CD4-positive, alpha-beta memory T cell (primary cell): ENCODE results near the gene DTNA. TPM values are rescaled to one million over a fixed set of nuclear protein-coding genes. Genes with fewer than 3 reads are reported as not detected.

ENCODE experiments used
- CTCF ChIA-PET: fragments of 350-600 bp; sonication (Branson Sonifier 250); formaldehyde crosslinking; loops from one replicate; lab custom pipeline; 2021; ENCODE audit warnings: inconsistent platforms; ENCODE audit not compliant: partially characterized antibody; lab: Charles Lee
- POLR2A ChIA-PET: fragments of 350-600 bp; sonication (Branson Sonifier 250); formaldehyde crosslinking; loops from one replicate; lab custom pipeline; 2021; ENCODE audit not compliant: partially characterized antibody; lab: Charles Lee
- DNase-seq, 5 donors: peaks; one replicate each; pipeline versions ENCODE4 v3.0.0 to v3.0.0-alpha.2; 2020 to 2022; ENCODE audit warnings: mixed read lengths in 1 of 5
- H3K27ac ChIP-seq: one replicate; pipeline ENCODE4 v1.7.0; 2013; ENCODE audit warnings: low read depth, low read length
- H3K27me3 ChIP-seq: 2 replicates; pipeline ENCODE4 v1.7.0; 2013; ENCODE audit warnings: mild to moderate bottlenecking, low read length, moderate library complexity; ENCODE audit not compliant: insufficient read depth
- H3K36me3 ChIP-seq: 2 replicates; pipeline ENCODE4 v1.7.0; 2013; ENCODE audit warnings: mild to moderate bottlenecking, low read length, moderate library complexity; ENCODE audit not compliant: insufficient read depth
- H3K4me1 ChIP-seq: 2 replicates; pipeline ENCODE4 v1.7.0; 2013; ENCODE audit warnings: mild to moderate bottlenecking, low read length, moderate library complexity; ENCODE audit not compliant: insufficient read depth
- H3K4me3 ChIP-seq, 2 donors: one replicate each; pipeline ENCODE4 v1.7.0; 2013; ENCODE audit warnings: low read length in 2 of 2, mild to moderate bottlenecking in 1 of 2
- H3K9me3 ChIP-seq, 2 donors: one replicate each; pipeline ENCODE4 v1.7.0; 2013; ENCODE audit warnings: low read length in 2 of 2, control low read depth in 1 of 2; ENCODE audit not compliant: control insufficient read depth in 1 of 2
- H3K27ac Mint-ChIP-seq, 7 donors: one replicate each; pipeline ENCODE4 v1.8.0; 2020 to 2021; ENCODE audit warnings: mixed read lengths in 7 of 7, mild to moderate bottlenecking in 6 of 7, inconsistent platforms in 3 of 7, moderate library complexity in 3 of 7
- H3K27me3 Mint-ChIP-seq, 2 donors: one replicate each; pipeline ENCODE4 v1.8.0; 2020 to 2021; ENCODE audit warnings: mixed read lengths in 2 of 2
- H3K36me3 Mint-ChIP-seq, 2 donors: one replicate each; pipeline ENCODE4 v1.8.0; 2020 to 2021; ENCODE audit warnings: mixed read lengths in 2 of 2, inconsistent platforms in 1 of 2, mild to moderate bottlenecking in 1 of 2
- H3K4me1 Mint-ChIP-seq, 4 donors: one replicate each; pipeline ENCODE4 v1.8.0; 2020 to 2021; ENCODE audit warnings: mixed read lengths in 4 of 4, mild to moderate bottlenecking in 1 of 4
- H3K4me3 Mint-ChIP-seq, 8 donors: one replicate each; pipeline ENCODE4 v1.8.0; 2020 to 2021; ENCODE audit warnings: mixed read lengths in 8 of 8, mild to moderate bottlenecking in 7 of 8, moderate library complexity in 6 of 8, inconsistent platforms in 3 of 8
- H3K9me3 Mint-ChIP-seq, 8 donors: one replicate each; pipeline ENCODE4 v1.8.0; 2020 to 2021; ENCODE audit warnings: mixed read lengths in 8 of 8, mild to moderate bottlenecking in 5 of 8, inconsistent platforms in 3 of 8, moderate library complexity in 1 of 8
- intact Hi-C: fragments of 100-400 bp; cut with micrococcal nuclease; formaldehyde crosslinking; loops from one replicate; pipeline ENCODE4 v1.15.1; 2023
- polyA plus RNA-seq, 2 donors: library from polyadenylated mRNA; unstranded; fragments of 300-500 nt; fragmentation: Illumina TruSeq; gene quantifications; one replicate each; pipeline ENCODE4 v1.2.3, GENCODE V29; 2021
- total RNA-seq, 2 experiments: library from RNA; stranded (reverse); gene quantifications; one replicate each; pipeline ENCODE4 v1.2.3, GENCODE V29; 2021

The DTNA gene
- total and polyA plus RNA-seq, 4 experiments from 2014 or later = 0.58 TPM; not detected in 3

GRCh38 chr18:34795070-34795732 lies 85.1 kb downstream of the DTNA start:
- Histone ChIP-seq H3K36me3 (no peaks in the 10 kb centered on the region), H3K9me3 (no peaks in the 10 kb centered on the region), H3K27me3 (no peaks in the 10 kb centered on the region), H3K4me1 (no peaks in the 10 kb centered on the region), H3K4me3 (no peak overlapping the region), H3K27ac (no peak overlapping the region)
- ChIA-PET CTCF (interaction anchor here (1.7 kb wide), 1 partner anchor 8 kb away, joined by 5 read pairs; no protein-coding TSS in a partner anchor), POLR2A (no interaction called here)
- no peak overlapping the region for H3K4me3 Mint-ChIP-seq
- no peaks in the 10 kb centered on the region for H3K36me3 Mint-ChIP-seq
- H3K4me1 Mint-ChIP-seq = no peaks in the 10 kb centered on the region
- intact Hi-C loops = no loop called here
- H3K27me3 Mint-ChIP-seq = peaks cover 11% of the 10 kb centered on the region in 2 donors
- H3K9me3 Mint-ChIP-seq = peaks cover 0 to 4% (median under 1%) of the 10 kb centered on the region in 8 donors
- DNase-seq = no peak
- H3K27ac Mint-ChIP-seq = peak overlapping the region in 1 of 7 donors; percentile 16

- Histone ChIP-seq H3K36me3 (no peaks in the 10 kb centered on the region), H3K4me1 (no peaks in the 10 kb centered on the region), H3K27ac (no peak overlapping the region), H3K4me3 (no peak overlapping the region), H3K9me3 (no peaks in the 10 kb centered on the region), H3K27me3 (no peaks in the 10 kb centered on the region)
- Mint-ChIP-seq H3K9me3 (peaks cover 0 to 4% (median under 1%) of the 10 kb centered on the region in 8 donors), H3K27me3 (peaks cover 11 to 12% of the 10 kb centered on the region in 2 donors), H3K4me3 (no peak overlapping the region), H3K4me1 (no peaks in the 10 kb centered on the region), H3K27ac (no peak overlapping the region), H3K36me3 (no peaks in the 10 kb centered on the region)
- DNase-seq = no peak
- CTCF ChIA-PET = interaction anchor here (1.7 kb wide), 1 partner anchor 9 kb away, joined by 5 read pairs; no protein-coding TSS in a partner anchor
- POLR2A ChIA-PET = no interaction called here
- intact Hi-C loops = no loop called here
Measured at GRCh38 chr18:34796035-34796657, 86.0 kb downstream of the DTNA start.

DNA sequence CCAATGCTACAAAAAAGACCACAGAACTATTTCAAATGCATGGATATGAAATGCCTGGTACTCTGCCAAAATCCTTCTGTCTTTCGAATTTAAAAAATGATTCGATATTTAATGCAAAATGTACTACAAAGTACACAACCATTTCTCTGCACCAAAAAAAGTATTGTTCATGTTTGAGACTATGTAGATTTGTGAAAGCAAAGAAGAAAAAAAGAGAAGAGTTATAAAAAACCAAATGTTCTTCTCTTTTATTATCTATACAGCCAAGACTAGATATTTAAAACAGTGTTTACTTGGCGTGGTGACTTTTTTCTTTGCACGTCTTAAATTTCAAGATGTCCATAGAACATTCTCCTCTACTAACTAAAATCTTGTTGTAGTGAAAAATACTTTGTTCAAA lies 89.2 kb downstream of the DTNA start:
- H3K4me1 ChIP-seq = no peaks in the 10 kb centered on the region
- Mint-ChIP-seq H3K4me1 (no peaks in the 10 kb centered on the region), H3K9me3 (no peaks in the 10 kb centered on the region), H3K36me3 (no peaks in the 10 kb centered on the region), H3K27ac (no peak overlapping the region), H3K27me3 (peaks cover 2 to 16% of the 10 kb centered on the region in 2 donors), H3K4me3 (no peak overlapping the region)
- no peak overlapping the region for H3K4me3 ChIP-seq
- CTCF ChIA-PET = interaction anchor here (2.0 kb wide), 1 partner anchor 12 kb away, joined by 5 read pairs; no protein-coding TSS in a partner anchor
- no peak for DNase-seq
- no peak overlapping the region for H3K27ac ChIP-seq
- H3K27me3 ChIP-seq = peaks cover 5% of the 10 kb centered on the region
- H3K36me3 ChIP-seq = no peaks in the 10 kb centered on the region
- POLR2A ChIA-PET = no interaction called here
- no peaks in the 10 kb centered on the region for H3K9me3 ChIP-seq
- intact Hi-C loops = no loop called here

GRCh38 chr18:34800381-34800780 lies 90.3 kb downstream of the DTNA start:
- Histone ChIP-seq H3K36me3 (no peaks in the 10 kb centered on the region), H3K27me3 (peaks cover 5% of the 10 kb centered on the region), H3K4me3 (no peak overlapping the region), H3K27ac (no peak overlapping the region), H3K4me1 (no peaks in the 10 kb centered on the region), H3K9me3 (no peaks in the 10 kb centered on the region)
- no peaks in the 10 kb centered on the region for H3K9me3 Mint-ChIP-seq
- H3K36me3 Mint-ChIP-seq = no peaks in the 10 kb centered on the region
- H3K4me3 Mint-ChIP-seq = no peak overlapping the region
- CTCF ChIA-PET = no interaction called here
- no peaks in the 10 kb centered on the region for H3K4me1 Mint-ChIP-seq
- peaks cover 2 to 17% of the 10 kb centered on the region in 2 donors for H3K27me3 Mint-ChIP-seq
- POLR2A ChIA-PET = no interaction called here
- intact Hi-C loops = no loop called here
- no peak overlapping the region for H3K27ac Mint-ChIP-seq
- no peak for DNase-seq

- no peaks in the 10 kb centered on the region for H3K4me1 Mint-ChIP-seq
- Histone ChIP-seq H3K9me3 (no peaks in the 10 kb centered on the region), H3K4me1 (no peaks in the 10 kb centered on the region), H3K4me3 (no peak overlapping the region), H3K36me3 (no peaks in the 10 kb centered on the region), H3K27ac (no peak overlapping the region), H3K27me3 (peaks cover 5% of the 10 kb centered on the region)
- H3K27me3 Mint-ChIP-seq = peaks cover 2 to 16% of the 10 kb centered on the region in 2 donors
- DNase-seq = no peak
- no peaks in the 10 kb centered on the region for H3K9me3 Mint-ChIP-seq
- H3K36me3 Mint-ChIP-seq = no peaks in the 10 kb centered on the region
- H3K4me3 Mint-ChIP-seq = no peak overlapping the region
- no peak overlapping the region for H3K27ac Mint-ChIP-seq
- POLR2A ChIA-PET = no interaction called here
- CTCF ChIA-PET = interaction anchor here (2.2 kb wide), 1 partner anchor 14 kb away, joined by 8 read pairs; no protein-coding TSS in a partner anchor
- intact Hi-C loops = no loop called here
Measured at GRCh38 chr18:34801774-34802173, 91.7 kb downstream of the DTNA start.

- CTCF ChIA-PET = interaction anchor here (2.2 kb wide), 1 partner anchor 15 kb away, joined by 8 read pairs; no protein-coding TSS in a partner anchor
- H3K27me3 Mint-ChIP-seq = peaks cover 2 to 11% of the 10 kb centered on the region in 2 donors
Measured at GRCh38 chr18:34802959-34803358, 92.9 kb downstream of the DTNA start.

DNA sequence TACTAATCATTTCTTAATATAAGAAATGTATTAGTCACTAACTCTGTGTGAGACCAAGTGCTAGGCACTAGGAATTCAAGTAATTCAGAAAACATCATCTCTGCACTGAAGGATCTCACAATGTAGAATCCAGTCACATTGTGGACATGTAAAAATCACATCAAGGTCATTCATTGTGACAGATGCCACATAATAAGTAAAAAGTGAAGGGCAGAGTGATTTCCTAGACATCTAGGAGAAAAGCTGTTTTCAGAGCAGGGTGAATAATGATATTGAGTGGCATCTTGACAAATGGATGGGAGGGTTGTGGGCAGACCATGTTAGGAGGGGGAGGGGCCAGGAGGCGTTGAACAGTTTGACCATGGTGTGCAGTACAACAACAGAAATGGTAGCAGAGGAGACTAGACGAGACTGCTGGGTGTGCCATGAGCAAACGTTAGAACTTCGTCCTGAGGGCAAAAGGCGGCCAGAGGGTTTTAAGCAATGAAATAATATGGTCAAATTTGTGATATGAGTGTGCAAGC lies 93.8 kb downstream of the DTNA start:
- no peak for DNase-seq
- Mint-ChIP-seq H3K4me3 (no peak overlapping the region), H3K27me3 (peaks cover 2 to 9% of the 10 kb centered on the region in 2 donors), H3K36me3 (no peaks in the 10 kb centered on the region), H3K4me1 (no peaks in the 10 kb centered on the region), H3K9me3 (no peaks in the 10 kb centered on the region), H3K27ac (no peak overlapping the region)
- ChIA-PET POLR2A (no interaction called here), CTCF (interaction anchor here (0.8 to 2.2 kb wide), 3 partner anchors 10 to 16 kb away, joined by 3 to 8 read pairs (median 7); no protein-coding TSS in a partner anchor)
- no peaks in the 10 kb centered on the region for H3K9me3 ChIP-seq
- no peaks in the 10 kb centered on the region for H3K36me3 ChIP-seq
- intact Hi-C loops = no loop called here
- no peak overlapping the region for H3K4me3 ChIP-seq
- H3K27ac ChIP-seq = no peak overlapping the region
- peaks cover 5% of the 10 kb centered on the region for H3K27me3 ChIP-seq
- H3K4me1 ChIP-seq = no peaks in the 10 kb centered on the region

More at GRCh38 chr18:34802959-34803358, 92.9 kb downstream of the DTNA start:
- intact Hi-C loops = no loop called here
- Mint-ChIP-seq H3K27ac (no peak overlapping the region), H3K9me3 (no peaks in the 10 kb centered on the region), H3K36me3 (no peaks in the 10 kb centered on the region), H3K4me3 (no peak overlapping the region), H3K4me1 (no peaks in the 10 kb centered on the region)
- H3K27me3 ChIP-seq = peaks cover 5% of the 10 kb centered on the region
- DNase-seq = no peak
- no peaks in the 10 kb centered on the region for H3K4me1 ChIP-seq
- H3K4me3 ChIP-seq = no peak overlapping the region
- no peak overlapping the region for H3K27ac ChIP-seq
- H3K36me3 ChIP-seq = no peaks in the 10 kb centered on the region
- POLR2A ChIA-PET = no interaction called here
- no peaks in the 10 kb centered on the region for H3K9me3 ChIP-seq
